Measurements from ENCODE around the gene ANKS1B. TPM values are rescaled to one million over a fixed set of nuclear protein-coding genes. Genes with fewer than 3 reads are reported as not detected.

The ANKS1B gene
- total RNA-seq, 3 donors from 2014 or later (not counting 1 experiment from before 2014, with no cell fraction given) = not detected

DNA sequence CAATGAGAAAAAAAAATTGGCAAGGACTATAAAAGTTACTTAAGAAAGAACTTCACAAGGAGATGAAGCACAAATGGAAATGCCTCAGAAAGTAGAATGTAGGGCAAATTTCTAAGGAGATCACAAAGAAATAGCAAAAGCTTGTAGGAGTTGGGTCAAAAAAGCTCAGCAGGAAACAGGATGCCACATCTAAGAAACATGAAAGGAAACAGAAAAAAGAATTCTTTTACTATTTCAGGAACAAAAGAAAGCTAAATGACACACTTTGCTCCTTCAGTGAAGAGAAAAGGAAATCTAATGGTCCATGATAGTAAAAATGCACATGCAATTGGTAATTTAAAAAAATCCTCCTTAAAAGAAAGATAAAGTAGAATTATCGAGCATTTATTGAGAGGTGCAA lies 789.3 kb downstream of the ANKS1B start:
- no peaks in the 10 kb centered on the region for H3K9me3 ChIP-seq (ENCODE audit: control insufficient read depth, insufficient read depth, low read length)
- WGBS (ENCODE audit: insufficient coverage) = no CpG with 5 or more reads among the region's 1 CpG
- ATAC-seq (no peak), DNase-seq (no peak)
- H3K27me3 ChIP-seq (ENCODE audit: control insufficient read depth, insufficient read depth, low read length) = no peaks in the 10 kb centered on the region
- Mint-ChIP-seq H3K9me3 (peaks cover 8 to 16% of the 10 kb centered on the region in 2 donors), H3K27me3 (ENCODE audit: low read depth in 2 of 2) (no peaks in the 10 kb centered on the region), H3K4me1 (no peaks in the 10 kb centered on the region), H3K36me3 (no peaks in the 10 kb centered on the region), H3K27ac (no peak overlapping the region), H3K4me3 (no peak overlapping the region)
- H3K36me3 ChIP-seq (ENCODE audit: control insufficient read depth, insufficient read depth, low read length) = no peaks in the 10 kb centered on the region
- no peak overlapping the region for H3K27ac ChIP-seq (ENCODE audit: low read length)
- TF ChIP-seq, protein P1, sequence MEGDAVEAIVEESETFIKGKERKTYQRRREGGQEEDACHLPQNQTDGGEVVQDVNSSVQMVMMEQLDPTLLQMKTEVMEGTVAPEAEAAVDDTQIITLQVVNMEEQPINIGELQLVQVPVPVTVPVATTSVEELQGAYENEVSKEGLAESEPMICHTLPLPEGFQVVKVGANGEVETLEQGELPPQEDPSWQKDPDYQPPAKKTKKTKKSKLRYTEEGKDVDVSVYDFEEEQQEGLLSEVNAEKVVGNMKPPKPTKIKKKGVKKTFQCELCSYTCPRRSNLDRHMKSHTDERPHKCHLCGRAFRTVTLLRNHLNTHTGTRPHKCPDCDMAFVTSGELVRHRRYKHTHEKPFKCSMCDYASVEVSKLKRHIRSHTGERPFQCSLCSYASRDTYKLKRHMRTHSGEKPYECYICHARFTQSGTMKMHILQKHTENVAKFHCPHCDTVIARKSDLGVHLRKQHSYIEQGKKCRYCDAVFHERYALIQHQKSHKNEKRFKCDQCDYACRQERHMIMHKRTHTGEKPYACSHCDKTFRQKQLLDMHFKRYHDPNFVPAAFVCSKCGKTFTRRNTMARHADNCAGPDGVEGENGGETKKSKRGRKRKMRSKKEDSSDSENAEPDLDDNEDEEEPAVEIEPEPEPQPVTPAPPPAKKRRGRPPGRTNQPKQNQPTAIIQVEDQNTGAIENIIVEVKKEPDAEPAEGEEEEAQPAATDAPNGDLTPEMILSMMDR (IDR thresholded peaks at IDR 0.05) = no peak
- H3K4me1 ChIP-seq (ENCODE audit: control insufficient read depth, insufficient read depth, low read length) = no peaks in the 10 kb centered on the region
- H3K4me3 ChIP-seq (ENCODE audit: low read length) = no peak overlapping the region
- intact Hi-C loops (cut with micrococcal nuclease) = no loop called here

DNA sequence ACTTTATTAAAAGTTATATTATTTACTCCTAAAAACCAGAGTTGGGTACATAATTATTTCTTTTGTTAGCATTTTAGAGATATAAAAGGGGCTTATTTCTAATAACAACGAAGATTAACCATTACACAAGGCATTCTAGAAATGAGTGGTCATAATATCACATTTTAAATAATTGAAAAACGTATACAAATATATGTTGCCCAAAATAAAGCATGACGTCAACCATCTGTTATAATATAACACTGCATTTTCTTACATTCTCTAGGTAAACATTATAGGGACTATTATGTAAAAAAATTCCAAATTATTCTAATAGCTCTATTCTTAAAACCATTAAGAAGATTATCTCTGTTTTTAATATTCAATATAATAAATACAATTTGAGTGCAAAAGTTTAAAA lies 792.2 kb downstream of the ANKS1B start:
- TF ChIP-seq, protein P1 (IDR thresholded peaks at IDR 0.05) = no peak
- intact Hi-C loops (cut with micrococcal nuclease) = no loop called here
- Mint-ChIP-seq H3K27ac (no peak overlapping the region), H3K4me3 (no peak overlapping the region), H3K4me1 (no peaks in the 10 kb centered on the region), H3K27me3 (ENCODE audit: low read depth in 2 of 2) (no peaks in the 10 kb centered on the region), H3K36me3 (no peaks in the 10 kb centered on the region), H3K9me3 (peaks cover 10 to 21% of the 10 kb centered on the region in 2 donors)
- H3K9me3 ChIP-seq (ENCODE audit: control insufficient read depth, insufficient read depth, low read length) = no peaks in the 10 kb centered on the region
- H3K4me1 ChIP-seq (ENCODE audit: control insufficient read depth, insufficient read depth, low read length) = no peaks in the 10 kb centered on the region
- H3K36me3 ChIP-seq (ENCODE audit: control insufficient read depth, insufficient read depth, low read length) = no peaks in the 10 kb centered on the region
- ATAC-seq (no peak), DNase-seq (no peak)
- no peak overlapping the region for H3K27ac ChIP-seq (ENCODE audit: low read length)
- WGBS (ENCODE audit: insufficient coverage) = no CpG with 5 or more reads among the region's 3 CpGs
- no peaks in the 10 kb centered on the region for H3K27me3 ChIP-seq (ENCODE audit: control insufficient read depth, insufficient read depth, low read length)
- H3K4me3 ChIP-seq (ENCODE audit: low read length) = no peak overlapping the region

DNA sequence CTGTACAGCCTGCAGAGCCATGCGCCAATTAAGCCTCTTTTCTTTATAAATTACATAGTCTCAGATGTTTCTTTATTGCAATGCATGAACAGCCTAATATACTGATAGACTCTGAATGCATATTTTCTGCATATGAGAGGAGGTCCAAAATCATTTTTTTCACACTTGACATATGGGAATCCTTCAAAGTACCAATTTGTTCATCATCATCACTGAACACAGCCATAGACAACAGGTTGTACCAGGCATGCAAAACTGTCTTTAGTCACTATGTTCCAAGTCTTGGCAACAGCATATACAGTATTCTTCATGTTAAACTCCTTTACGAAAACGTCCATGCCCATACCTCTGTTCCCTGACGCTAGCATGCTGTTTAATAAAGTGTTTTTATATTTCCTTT lies 807.9 kb downstream of the ANKS1B start:
- H3K27me3 ChIP-seq (ENCODE audit: control insufficient read depth, insufficient read depth, low read length) = no peaks in the 10 kb centered on the region
- WGBS (ENCODE audit: insufficient coverage) = 85% methylated on average over 4 of the region's 4 CpGs
- peaks cover 7 to 12% of the 10 kb centered on the region in 2 donors for H3K9me3 Mint-ChIP-seq
- H3K27me3 Mint-ChIP-seq (ENCODE audit: low read depth in 2 of 2) = no peaks in the 10 kb centered on the region
- no peak overlapping the region for H3K27ac Mint-ChIP-seq
- no peak overlapping the region for H3K4me3 Mint-ChIP-seq
- H3K36me3 ChIP-seq (ENCODE audit: control insufficient read depth, insufficient read depth, low read length) = no peaks in the 10 kb centered on the region
- TF ChIP-seq, protein P1 (IDR thresholded peaks at IDR 0.05) = no peak
- no peak for DNase-seq
- no peaks in the 10 kb centered on the region for H3K4me1 Mint-ChIP-seq
- no peak overlapping the region for H3K27ac ChIP-seq (ENCODE audit: low read length)
- no peaks in the 10 kb centered on the region for H3K36me3 Mint-ChIP-seq
- H3K9me3 ChIP-seq (ENCODE audit: control insufficient read depth, insufficient read depth, low read length) = no peaks in the 10 kb centered on the region
- H3K4me3 ChIP-seq (ENCODE audit: low read length) = no peak overlapping the region
- ATAC-seq = no peak
- intact Hi-C loops (cut with micrococcal nuclease) = no loop called here
- H3K4me1 ChIP-seq (ENCODE audit: control insufficient read depth, insufficient read depth, low read length) = no peaks in the 10 kb centered on the region

DNA sequence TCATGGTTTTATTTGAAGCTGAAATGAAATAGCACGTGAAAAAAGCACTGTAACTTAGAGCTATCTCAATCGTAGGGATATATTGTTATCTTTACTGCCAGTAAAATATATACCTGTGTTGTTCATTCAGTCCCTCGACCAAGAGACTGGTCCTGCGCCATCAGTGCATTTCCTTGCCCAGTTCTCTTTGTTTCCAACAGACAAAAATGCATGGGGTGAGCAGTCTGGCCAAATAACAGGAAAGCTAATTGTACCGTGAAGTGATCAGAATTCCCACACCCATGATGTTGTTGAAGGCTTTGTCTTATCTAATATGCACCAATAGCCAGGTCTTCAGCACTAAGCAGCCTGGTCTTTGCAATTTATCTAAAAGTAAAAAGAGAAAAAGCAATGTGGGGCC lies 814.3 kb downstream of the ANKS1B start:
- Histone ChIP-seq H3K4me3 (ENCODE audit: low read length) (no peak overlapping the region), H3K36me3 (ENCODE audit: control insufficient read depth, insufficient read depth, low read length) (no peaks in the 10 kb centered on the region), H3K4me1 (ENCODE audit: control insufficient read depth, insufficient read depth, low read length) (no peaks in the 10 kb centered on the region), H3K27ac (ENCODE audit: low read length) (no peak overlapping the region), H3K9me3 (ENCODE audit: control insufficient read depth, insufficient read depth, low read length) (no peaks in the 10 kb centered on the region), H3K27me3 (ENCODE audit: control insufficient read depth, insufficient read depth, low read length) (no peaks in the 10 kb centered on the region)
- Mint-ChIP-seq H3K4me3 (no peak overlapping the region), H3K9me3 (peaks cover 0 to 2% of the 10 kb centered on the region in 2 donors), H3K27me3 (ENCODE audit: low read depth in 2 of 2) (no peaks in the 10 kb centered on the region), H3K27ac (no peak overlapping the region), H3K4me1 (no peaks in the 10 kb centered on the region), H3K36me3 (no peaks in the 10 kb centered on the region)
- no peak for DNase-seq
- TF ChIP-seq, protein P1 (IDR thresholded peaks at IDR 0.05) = no peak
- intact Hi-C loops (cut with micrococcal nuclease) = no loop called here
- no peak for ATAC-seq
- WGBS (ENCODE audit: insufficient coverage) = 82% methylated on average over 5 of the region's 5 CpGs

All from natural killer cell (primary cell).